ENCODE results near the gene SLC40A1.

The SLC40A1 gene

DNA sequence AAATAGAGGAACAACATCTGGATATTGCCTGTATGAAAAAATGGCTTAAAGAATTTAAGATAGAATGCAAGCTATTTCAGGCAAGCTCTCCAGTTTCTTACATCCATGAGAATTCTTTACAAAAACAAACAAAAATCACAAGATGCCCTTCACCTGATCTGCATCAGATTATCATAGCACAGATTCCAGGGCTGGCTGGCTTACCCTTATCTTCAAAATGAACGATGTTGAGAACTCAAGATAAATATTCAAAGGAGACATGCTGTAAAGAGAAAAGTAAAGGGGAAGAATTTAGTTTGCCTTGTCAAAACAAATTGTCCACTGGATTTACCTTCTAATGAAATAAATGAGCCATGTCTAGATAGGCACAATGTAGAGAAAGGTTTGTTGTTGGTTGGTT, 18.7 kb upstream of the SLC40A1 start:
- DNase-seq (ENCODE audit: low read depth) = no peak

DNA sequence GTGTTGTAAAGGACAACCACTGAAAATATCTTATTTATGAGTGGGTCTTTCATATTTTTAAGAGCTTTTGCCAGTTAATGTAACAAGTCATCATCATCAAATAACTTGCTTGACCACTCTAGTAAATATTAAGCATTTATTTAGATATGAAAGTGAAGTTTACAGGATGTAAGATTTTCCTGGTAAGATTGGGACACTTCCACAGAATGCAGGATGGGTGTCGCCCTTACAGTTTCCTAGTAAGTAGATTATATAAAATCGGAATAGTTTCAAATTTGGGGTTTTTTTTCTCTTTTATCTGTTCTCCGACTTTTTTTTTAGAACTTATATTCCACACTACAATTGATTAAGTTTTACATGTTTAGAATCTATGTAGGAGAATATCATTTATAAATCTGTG, 14.8 kb upstream of the SLC40A1 start:
- no peak for DNase-seq (ENCODE audit: low read depth)

DNA sequence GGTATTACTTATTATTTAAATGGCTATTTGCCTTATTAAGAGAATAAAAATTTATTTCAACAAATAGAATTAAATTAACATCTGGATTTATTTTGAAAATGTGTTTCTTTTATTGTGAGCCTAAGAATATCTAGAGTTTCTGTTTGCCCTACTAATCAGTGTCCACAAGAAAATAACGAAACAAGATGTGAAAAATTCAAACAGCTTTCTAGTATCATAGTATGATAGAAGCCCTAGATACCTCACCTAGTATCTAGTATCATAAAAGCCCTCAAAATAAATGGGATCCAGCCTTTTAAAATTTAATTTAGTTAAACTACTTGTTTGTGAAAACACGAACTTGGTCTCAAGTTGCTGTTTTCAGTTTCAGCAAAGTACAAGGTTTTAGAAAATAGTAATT, 13.7 kb upstream of the SLC40A1 start:
- DNase-seq (ENCODE audit: low read depth) = no peak

DNA sequence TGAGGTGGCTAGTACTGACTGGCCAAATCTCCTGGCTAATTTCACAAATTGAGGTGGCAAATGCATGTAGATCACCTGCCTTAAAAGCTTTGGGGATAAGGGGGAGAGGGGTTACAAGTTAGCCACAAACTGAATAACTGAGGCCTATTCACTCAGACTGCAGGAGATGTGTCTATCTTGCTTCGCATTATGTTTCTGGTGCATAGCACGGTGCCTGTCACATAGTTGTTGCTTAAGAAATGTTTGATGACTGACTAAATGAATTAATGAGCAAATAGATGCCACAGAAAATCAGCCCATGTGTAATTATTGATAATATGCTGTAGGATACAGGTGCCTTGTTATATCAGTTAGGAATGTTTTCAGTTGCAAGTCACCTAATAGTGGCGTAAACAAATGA, 12.5 kb upstream of the SLC40A1 start:
- no peak for DNase-seq (ENCODE audit: low read depth)

DNA sequence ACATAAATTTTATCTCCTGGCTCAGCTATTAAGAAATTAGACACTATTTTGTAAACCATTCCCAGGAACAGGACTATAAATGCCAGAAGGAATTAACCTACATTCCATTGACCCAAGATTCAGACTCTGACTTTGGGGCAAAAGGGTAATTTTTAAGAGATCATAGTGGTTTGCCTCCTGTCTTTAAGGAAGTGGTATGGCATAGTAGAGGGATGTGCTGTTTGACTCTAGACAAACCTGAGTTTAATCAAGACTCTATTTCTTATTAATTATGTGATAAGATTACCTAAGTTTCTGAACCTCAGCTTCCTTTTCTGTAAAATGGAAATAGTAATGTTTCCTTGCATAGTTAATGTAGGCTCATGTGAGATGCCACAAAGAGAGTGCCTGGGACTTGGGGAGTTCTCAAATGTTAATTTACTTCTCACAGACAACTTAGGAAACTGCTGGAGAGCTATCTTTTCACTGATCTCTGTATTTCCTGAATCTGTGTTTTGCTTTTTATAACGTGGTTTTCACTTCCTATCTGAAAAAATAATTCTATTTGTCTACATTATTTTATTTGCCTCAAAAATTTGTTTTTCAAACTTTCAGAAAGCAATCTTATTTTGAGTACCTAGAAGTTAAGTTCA, 11.9 kb upstream of the SLC40A1 start:
- no peak for DNase-seq (ENCODE audit: low read depth)

DNA sequence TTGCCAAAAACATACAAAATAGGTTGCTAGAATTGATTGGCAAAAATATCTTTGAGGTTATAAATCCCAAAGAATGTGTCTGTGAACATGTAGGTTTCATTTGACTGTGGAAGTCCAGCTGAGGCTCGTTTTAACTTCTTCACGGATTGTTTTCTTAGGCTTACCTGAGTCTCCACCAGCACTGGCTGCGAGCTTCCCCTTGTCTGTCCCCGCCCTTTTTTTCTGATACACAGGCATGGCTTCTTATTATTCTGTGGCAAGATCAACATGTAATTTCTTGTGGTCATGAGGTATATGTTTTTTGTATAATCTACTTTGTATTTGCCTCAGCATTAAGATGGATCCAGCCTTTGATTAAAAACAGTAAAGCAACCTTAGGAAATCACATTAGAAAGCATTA, 7.2 kb upstream of the SLC40A1 start:
- no peak for DNase-seq (ENCODE audit: low read depth)

DNA sequence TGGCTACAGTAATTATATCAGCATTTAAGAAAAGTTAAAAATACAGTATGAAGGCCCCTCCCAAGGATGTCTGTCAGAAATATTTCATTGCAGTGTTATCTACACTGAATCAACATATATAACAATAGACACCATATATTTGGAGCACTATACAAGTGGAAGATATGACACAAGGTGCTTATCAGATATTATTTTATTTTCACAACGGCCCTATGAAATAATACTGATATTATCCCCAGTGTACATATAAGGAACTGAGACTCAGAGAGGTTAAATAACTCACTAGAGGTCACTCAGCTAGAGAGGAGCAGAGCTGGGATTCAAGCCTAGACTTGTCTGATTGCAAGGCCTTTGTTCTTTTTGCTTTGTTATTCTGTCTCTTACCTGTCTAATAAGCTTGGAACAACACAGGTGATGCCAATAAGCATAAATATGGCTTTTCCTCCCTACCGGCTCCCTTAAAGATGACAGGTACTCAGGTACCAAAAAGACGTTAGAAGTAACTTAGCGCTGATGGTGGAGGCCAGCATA, 4.7 kb upstream of the SLC40A1 start:
- no peak for DNase-seq (ENCODE audit: low read depth)

DNA sequence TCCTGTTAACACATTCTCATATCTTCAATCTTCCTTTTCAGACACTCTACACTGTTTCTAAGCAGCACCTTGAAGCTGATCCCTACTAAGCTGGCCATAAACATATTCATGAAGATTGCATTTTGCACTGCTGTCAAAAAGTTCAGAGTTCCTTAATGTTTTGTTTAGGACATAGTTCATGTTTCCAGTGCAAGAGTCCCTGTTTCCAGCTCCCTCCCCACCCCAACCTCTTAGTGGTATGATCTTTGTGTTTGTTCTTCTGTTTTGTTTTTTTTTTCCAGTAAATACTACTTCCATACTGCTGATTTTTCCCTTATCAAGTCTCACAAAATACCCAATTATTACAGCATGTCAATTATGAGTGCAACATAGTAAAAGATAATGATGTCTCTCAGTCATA, 4.1 kb upstream of the SLC40A1 start:
- no peak for DNase-seq (ENCODE audit: low read depth)

DNA sequence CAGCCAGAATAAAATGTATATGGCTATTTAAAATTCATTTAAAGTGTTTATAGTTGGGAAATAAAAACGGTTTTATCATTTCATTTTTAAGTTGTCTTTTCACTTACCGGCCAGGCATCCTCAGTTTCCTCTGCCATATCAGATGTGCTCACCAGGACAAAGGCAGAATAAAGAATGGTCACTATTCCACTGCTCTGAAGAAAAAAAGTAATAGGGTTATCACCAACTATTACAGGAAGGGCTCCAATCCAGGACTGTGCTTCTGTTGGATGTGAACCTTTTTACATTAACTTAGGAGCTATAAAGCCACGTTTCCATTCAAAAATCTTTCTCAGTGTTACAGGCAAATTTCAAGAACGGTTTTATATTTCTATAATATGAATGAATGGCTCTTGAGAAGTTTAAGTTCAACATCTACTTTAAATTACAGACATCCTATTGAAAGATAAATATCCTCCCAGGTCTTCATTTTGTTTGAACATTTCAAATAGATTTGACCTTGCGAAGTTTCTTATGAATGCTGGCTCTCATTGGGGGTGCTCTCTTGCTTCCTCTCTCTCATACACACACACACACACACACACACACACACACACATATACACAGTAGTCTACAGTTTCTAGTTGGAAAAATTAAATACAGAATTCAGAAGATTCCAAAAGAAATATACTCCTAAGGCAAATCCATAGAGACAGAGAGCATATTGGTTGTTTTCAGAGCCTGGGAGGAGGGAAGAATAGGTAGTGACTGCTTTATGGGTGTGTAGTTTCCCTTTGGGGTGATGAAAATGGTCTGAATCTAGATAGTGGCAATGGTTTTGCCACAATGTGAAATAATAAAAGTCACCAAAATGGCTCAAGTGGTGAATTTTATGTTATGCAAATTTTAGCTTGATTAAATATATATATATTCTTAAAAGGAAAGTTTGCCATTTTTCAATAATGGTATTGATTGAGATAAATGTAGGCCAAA, 2.9 kb upstream of the SLC40A1 start:
- DNase-seq (ENCODE audit: low read depth) = no peak

DNA sequence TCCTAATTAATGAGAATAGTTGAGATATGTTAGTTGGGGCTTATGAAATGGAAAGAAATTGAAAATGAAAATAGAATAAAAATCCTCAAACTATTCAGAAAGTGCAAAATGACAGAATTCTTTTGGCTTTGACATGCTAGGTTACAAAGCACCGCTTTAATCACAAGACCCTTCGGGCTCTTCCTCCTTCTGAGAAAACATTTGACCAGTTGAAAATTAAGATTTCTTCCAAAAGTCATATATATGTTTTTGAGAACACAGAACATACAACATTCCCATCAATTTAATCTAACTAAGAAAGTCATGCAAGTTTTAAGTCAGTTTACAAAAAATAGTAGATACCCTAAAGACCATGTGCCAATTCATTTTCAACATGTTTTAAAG, 2.2 kb upstream of the SLC40A1 start:
- no peak for DNase-seq (ENCODE audit: low read depth)

DNA sequence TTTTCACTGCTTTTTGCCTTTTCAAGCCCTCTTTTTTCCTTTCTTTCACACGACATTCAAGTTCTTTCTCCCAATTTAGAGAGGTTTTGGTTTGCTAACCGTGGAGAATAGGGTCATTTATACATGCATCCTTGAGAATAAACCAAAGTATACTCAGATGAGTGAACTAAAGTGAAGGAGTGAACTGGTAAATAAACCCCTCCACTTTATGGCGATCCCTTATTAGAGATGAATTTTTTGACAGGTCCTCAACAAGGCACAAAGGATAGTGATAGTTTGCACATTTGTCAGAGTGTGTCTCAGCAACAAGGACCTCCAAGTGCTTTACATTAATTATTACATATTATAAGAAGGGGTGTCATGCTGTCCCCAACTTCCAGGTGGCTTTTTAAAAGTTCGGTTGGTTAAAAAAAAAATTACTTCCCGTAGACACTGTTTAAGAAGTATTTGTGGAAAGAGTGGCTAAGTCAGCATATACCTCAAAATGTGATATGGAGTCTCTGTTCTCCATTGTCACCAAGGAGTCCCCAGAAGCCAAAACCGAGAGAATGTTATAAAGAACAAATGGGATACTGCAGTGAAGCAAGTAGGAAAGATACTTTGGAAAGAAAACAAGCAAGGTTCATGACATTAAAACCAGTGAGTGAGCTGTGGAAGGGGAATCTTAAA, 1.7 kb upstream of the SLC40A1 start:
- DNase-seq (ENCODE audit: low read depth) = no peak

DNA sequence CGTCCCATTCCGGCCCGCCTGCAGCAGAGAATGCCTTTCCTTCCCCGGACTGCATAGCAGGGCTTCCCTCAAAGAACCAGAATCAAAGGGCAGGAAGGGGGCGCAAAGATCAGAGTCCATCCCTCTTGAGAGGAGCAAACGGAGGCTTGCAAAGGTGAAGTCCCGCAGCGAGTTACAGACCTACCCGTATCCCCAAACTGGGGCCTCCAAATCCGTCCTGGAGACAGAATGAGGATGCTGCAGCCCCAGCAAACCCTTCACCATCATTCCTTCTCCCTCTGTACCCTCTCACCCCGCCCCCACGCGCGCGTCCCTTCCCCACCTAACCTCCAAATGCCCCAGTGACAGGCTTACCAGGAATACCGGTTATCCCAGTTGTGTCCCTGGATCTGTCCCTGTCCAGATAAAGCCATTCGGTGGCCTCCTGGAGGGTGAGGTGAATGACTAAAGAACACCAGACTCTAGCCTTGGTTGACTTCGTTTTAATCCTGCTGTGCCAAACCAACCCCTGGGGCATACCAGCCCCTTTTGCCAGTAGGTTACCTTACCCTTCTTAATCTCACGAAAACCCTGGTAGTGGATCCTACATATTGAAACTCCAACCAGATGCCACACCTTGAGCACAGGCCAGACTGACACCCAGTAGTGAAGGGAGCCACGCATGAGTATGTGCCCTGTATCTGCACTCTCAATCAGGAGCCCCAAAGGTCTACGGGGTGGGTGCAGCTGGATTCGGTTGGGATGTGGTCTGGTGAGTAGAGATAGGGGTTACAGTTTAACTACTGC, 961 bp upstream of the SLC40A1 start:
- DNase-seq (ENCODE audit: low read depth) = no peak

DNA sequence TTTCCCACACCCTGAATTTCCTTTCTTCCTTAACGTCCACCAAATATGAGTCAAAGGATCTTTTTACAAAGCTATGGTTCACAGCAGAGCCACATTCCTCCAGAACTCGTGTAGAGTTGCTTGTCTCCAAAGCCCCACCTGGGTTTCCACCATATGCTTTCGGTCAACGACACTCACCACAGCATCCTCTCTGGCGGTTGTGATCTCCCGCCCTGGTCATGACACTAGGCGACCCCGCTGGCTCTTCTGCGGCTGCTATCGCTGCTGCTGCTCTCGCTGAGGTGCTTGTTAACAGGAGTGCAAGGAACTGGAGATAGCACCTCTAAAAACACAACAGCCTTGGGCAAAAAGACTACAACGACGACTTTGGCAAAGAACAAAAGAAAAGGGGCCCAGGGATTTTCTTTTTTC, 340 bp downstream of the SLC40A1 start:
- DNase-seq (ENCODE audit: low read depth) = no peak

DNA sequence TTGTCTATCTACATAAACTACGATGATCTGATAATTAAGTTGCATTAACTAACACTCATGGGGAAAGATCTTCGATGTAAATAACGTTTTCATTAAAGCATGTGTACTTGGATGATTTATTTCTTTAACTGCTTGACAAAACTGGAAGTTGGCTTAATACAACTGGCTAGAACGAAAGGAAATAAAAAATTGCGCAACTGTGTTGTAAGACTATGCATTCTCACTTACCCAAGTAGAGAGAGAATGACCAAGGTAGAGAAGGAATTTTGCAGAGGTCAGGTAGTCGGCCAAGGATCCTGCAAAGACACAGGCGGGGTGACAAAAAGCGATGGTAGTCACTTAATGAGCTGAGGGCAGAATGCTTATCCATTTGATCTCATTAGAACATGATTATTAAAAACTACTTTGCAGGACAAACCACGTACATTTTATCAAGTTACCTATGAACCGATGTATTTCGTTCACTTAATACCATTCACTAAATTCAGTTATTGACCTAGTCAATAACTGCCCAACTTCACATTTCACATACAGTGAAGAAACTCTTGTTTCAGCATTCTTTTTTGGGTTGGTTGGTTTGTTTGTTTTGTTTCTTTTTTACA, 900 bp downstream of the SLC40A1 start:
- no peak for DNase-seq (ENCODE audit: low read depth)

DNA sequence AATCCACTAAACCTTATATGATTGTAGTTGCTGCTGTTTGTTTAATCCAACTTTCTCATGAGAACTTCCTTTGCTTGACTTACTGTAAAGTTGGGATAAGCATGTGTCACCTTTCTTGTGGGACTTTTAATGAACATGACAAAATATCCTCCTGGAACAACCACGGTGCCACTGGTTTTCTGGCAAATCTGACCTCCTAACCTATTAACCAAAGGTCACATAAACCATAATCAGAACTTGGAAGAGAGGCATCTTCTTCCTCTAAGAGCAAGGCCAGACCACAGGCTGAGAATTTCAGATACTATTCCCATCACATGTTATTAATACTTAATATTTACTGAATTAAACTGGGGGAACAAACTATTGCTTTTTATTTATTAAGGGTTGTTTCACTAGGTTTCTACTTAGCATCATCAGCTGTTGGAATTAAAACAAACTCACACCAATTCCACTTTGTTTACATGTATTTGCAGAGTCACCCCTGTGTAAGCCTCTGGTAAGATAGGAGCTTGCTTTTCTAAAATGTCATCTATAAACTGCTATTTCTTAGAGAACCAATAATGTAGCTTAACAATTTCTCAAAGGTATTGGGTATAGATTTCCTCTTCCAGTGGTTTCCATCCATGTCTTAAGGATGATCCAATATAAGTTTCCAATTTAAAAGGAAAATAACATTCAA, 2.2 kb downstream of the SLC40A1 start:
- DNase-seq (ENCODE audit: low read depth) = no peak

DNA sequence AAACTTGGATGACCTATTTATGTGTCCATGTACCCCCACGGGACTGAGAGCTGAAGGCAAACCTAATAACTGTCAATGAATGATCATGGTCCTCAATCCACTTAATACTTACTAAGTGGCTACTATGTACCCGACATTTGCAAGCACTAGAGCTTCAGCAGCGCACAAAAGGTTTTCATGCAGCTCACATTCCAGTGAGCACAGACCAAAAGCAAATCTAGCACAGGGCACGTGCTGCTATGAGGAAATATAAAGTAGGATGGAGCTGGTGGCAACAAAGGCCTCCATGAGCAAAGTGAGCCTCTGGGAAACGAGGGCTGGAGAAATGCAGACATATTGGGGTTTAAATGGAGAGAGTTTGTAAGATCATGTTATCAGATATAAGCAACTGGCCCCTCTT, 3.5 kb downstream of the SLC40A1 start:
- DNase-seq (ENCODE audit: low read depth) = no peak

DNA sequence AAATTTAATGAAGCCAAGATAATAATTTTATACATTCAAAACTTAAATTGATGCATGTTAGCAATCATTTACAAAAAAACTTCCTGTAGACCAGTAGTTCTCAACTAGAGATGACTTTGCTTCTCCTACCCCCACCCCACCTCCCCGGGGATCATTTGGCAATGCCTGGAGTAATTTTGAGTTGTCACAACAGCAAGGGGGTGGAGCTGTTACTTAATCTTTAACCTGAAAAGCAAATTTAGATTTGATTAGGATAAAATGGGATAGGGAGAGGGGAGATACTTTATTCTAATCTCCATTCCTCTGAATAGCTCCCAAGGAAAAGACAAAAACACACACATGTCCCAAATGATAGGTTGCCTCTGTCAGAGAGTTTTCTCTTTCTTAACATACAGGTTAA, 4.2 kb downstream of the SLC40A1 start:
- DNase-seq (ENCODE audit: low read depth) = no peak

DNA sequence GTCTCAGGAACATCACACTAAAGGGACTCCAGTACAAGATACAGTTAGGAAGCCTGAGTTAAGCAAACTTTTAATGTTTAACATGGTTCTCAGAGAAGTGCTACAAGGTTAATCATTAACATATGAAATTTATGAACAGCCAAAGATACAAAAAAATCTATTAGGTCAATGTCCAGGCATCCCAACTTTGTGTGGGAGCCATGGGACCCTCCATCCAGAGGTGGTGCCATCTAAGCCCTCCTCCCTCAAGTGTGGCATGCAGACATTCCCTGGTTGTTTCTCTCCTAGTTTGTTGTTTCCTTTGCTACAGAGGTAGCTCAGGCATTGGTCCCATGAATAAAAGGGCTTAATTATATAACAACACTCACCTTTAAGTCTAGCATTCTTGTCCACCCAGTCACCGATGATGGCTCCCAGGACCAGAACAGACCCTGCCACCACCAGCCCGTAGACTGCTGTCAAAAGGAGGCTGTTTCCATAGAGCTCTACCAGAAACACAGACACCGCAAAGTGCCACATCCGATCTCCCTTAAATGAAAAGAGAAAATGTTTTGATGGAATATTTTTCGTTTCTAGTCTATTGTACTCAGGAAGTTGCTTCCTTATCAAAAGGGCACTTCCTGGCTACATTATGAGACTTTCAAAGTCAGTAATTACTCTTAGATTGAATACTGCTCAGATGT, 5.7 kb downstream of the SLC40A1 start:
- no peak for DNase-seq (ENCODE audit: low read depth)

DNA sequence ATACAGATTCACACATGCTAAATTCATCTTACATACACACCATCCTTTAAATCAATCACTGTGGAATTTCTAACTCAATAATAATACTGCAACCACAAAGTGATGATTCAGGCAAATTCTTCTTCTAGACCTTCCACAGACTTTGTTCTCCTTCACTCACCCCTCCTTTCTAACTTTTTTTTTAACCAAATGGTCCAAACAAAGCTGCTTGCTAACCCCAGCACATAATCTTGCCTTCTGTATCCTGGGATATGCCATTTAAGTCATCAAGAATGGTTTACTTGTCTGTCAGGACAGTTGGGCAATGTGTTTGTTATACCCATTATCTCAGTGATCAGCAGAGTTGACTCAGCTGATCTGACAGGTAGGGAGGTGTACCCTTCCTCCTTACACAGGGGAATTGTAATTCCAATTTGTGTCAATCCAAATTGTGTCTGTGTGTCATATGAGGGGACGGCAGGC, 10.0 kb downstream of the SLC40A1 start:
- DNase-seq (ENCODE audit: low read depth) = no peak

DNA sequence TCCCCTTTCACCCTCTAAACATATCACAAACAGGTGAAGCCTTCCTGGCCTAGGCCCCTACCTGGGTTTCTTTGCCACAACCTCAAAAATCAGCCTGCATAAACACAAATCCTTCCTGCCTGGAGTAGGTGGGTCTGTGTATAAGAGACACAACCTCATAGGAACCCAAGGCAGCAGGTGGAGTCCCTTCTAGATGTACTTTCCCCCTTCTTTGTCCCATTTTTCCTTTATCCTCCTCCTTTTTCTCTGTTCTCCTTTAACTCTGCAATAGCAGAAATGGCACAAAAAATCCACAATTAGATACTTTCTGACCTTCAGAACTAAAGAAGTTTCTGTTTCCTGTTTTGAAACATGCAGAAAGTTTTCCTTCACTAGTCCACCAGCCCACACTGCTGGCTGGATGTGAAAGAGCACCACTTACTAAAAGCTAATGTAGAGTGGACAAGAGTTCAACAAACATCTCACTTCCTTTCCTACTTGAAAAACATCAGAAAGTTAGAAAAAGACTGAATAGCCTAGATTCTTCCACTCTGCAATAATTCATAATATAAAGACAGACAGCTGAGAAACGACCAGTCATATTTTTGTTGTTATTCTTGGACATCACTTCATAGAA, 11.2 kb downstream of the SLC40A1 start:
- no peak for DNase-seq (ENCODE audit: low read depth)

Measured in activated T-cell treated with anti-CD3 and anti-CD28 coated beads for 24 hours (primary cell).